ENCODE results near the gene RAI1. TPM values are rescaled to one million over a fixed set of nuclear protein-coding genes. Genes with fewer than 3 reads are reported as not detected.

The RAI1 gene
- polyA plus RNA-seq, 2 of the 4 experiments (the other 2 are of a cell fraction): 3.5 to 23.8 TPM

- DNase-seq (ENCODE audit: low read depth in 1 of 2, low spot score in 1 of 2) (no peak), FAIRE-seq (no peak), ATAC-seq (no peak)
- 79% methylated on average over 3 of the region's 4 CpGs for WGBS (ENCODE audit: missing lambda C conversion rate)
- no peak overlapping the region for H3K4me2 ChIP-seq
- POLR2A ChIA-PET: interaction anchor here (0.6 kb wide), 1 partner anchor 167 kb away, joined by 6 read pairs; no protein-coding TSS in a partner anchor
- peaks cover 46% of the 10 kb centered on the region for H3K4me1 ChIP-seq
- H3K4me3 ChIP-seq: no peak overlapping the region
- TF ChIP-seq CHD4 (IDR thresholded peaks at IDR 0.05; ENCODE audit: borderline replicate concordance) (0 out of 2 replicates have a peak, but pooled peaks have one; percentile 38), CHD2 (IDR thresholded peaks at IDR 0.05; ENCODE audit: low read length, partially characterized antibody) (no peak), KDM1A (IDR thresholded peaks at IDR 0.05; ENCODE audit: low read depth) (0 out of 2 replicates have a peak, but pooled peaks have one; percentile 68), ELK1 (IDR thresholded peaks at IDR 0.05; ENCODE audit: low read depth, low read length) (no peak), FOSL2 (IDR thresholded peaks at IDR 0.05) (no peak), FOSL2 (CRISPR knock-in tag; IDR thresholded peaks at IDR 0.05) (no peak), JUNB (IDR thresholded peaks at IDR 0.05) (no peak), HOXB5 (CRISPR knock-in tag; IDR thresholded peaks at IDR 0.05) (no peak), HDAC2 (IDR thresholded peaks at IDR 0.05) (no peak), EHF (CRISPR knock-in tag; IDR thresholded peaks at IDR 0.05) (no peak), RNF2 (IDR thresholded peaks at IDR 0.05; ENCODE audit: borderline replicate concordance, low read depth) (no peak)
- CTCF ChIA-PET: interaction anchor here (0.7 to 1.8 kb wide), 3 partner anchors 25 to 67 kb away, joined by 3 to 4 read pairs (median 3); no protein-coding TSS in a partner anchor
- H3K9me3 ChIP-seq: no peaks in the 10 kb centered on the region
- peak overlapping the region in 1 of 2 experiments; percentile 4; a peak in 1 of 6 replicates for H3K27ac ChIP-seq
Measured at GRCh38 chr17:17744116-17744515, 62.9 kb downstream of the RAI1 start.

- ChIA-PET POLR2A (no interaction called here), CTCF (interaction anchor here (0.7 to 1.6 kb wide), 6 partner anchors 14 to 114 kb away, joined by 3 to 8 read pairs (median 4); partner anchors contain the start of gene SREBF1)
- ATAC-seq: no peak
- Histone ChIP-seq H3K9me3 (no peaks in the 10 kb centered on the region), H3K27ac (peak overlapping the region in 1 of 2 experiments; percentile 16; a peak in 2 of 6 replicates), H3K4me3 (no peak overlapping the region), H3K4me1 (peaks cover 35% of the 10 kb centered on the region), H3K4me2 (no peak overlapping the region)
- TF ChIP-seq REST (IDR thresholded peaks at IDR 0.05) (no peak), KDM5A (IDR thresholded peaks at IDR 0.05) (no peak), ATOH8 (CRISPR knock-in tag; IDR thresholded peaks at IDR 0.05; ENCODE audit: low read depth) (no peak), BCL3 (IDR thresholded peaks at IDR 0.05) (no peak), GATA3 (IDR thresholded peaks at IDR 0.05; ENCODE audit: borderline replicate concordance) (no peak), USF2 (IDR thresholded peaks at IDR 0.05) (no peak), NR3C1 (IDR thresholded peaks at IDR 0.05) (no peak), MAX (IDR thresholded peaks at IDR 0.05) (no peak)
- 91% methylated on average over 33 of the region's 33 CpGs for WGBS (ENCODE audit: missing lambda C conversion rate)
- DNase-seq (ENCODE audit: low read depth in 1 of 2, low spot score in 1 of 2): no peak
- FAIRE-seq: no peak
Measured at GRCh38 chr17:17745476-17746455, 64.5 kb downstream of the RAI1 start.

Measured in A549 (cell line).